ENCODE data around the gene SCGB1D2. TPM values are rescaled to one million over a fixed set of nuclear protein-coding genes. Genes with fewer than 3 reads are reported as not detected.
A peak's percentile ranks its signal among the peaks of the same experiment; 100 is the strongest.

SCGB1D2 gene
- total and polyA plus RNA-seq, 2 of the 4 experiments (the other 2 are of a cell fraction), result not detected

- no peak overlapping the region for H3K4ac ChIP-seq (ENCODE audit: low read depth, low read length)
Measured at GRCh38 chr11:62264004-62264403, 22.0 kb downstream of the SCGB1D2 start.

More at GRCh38 chr11:62264004-62264403, 22.0 kb downstream of the SCGB1D2 start:
- ChIA-PET POLR2A (ENCODE audit: unreplicated experiment) (no interaction called here), CTCF (no interaction called here)
- Histone ChIP-seq H2BK120ac (ENCODE audit: low read depth, low read length) (no peak overlapping the region), H2BK15ac (ENCODE audit: low read depth, low read length) (no peak overlapping the region), H2AK9ac (replicated peaks; ENCODE audit: low read depth, low read length, poor library complexity) (no peak overlapping the region), H3K9ac (ENCODE audit: low read depth, low read length) (no peak overlapping the region), H3K9me3 (ENCODE audit: control insufficient read depth, insufficient read depth, low read length) (no peaks in the 10 kb centered on the region), H3K14ac (replicated peaks; ENCODE audit: low read depth, low read length) (no peak overlapping the region), H3K4me1 (ENCODE audit: control insufficient read depth, insufficient read depth, low read length) (no peaks in the 10 kb centered on the region), H3K27me3 (ENCODE audit: control insufficient read depth, insufficient read depth, low read length) (peaks cover 2% of the 10 kb centered on the region; the same call in 1 of the 2 replicates), H3K9me1 (ENCODE audit: insufficient read depth, low read length) (no peaks in the 10 kb centered on the region; the same call in 1 of the 2 replicates), H4K91ac (ENCODE audit: insufficient read depth, low read depth, low read length) (no peak overlapping the region), H3K36me3 (ENCODE audit: control insufficient read depth, insufficient read depth, low read length) (no peaks in the 10 kb centered on the region), H3K4me3 (ENCODE audit: insufficient read depth, low read depth, low read length) (no peak overlapping the region), H3K79me1 (ENCODE audit: low read depth in 1 of 2, low read length in 2 of 2) (no peaks in the 10 kb centered on the region), H4K5ac (ENCODE audit: low read depth, low read length) (no peak overlapping the region), H4K20me1 (ENCODE audit: insufficient read depth, low read length) (no peaks in the 10 kb centered on the region), H2BK20ac (ENCODE audit: low read depth, low read length) (no peak overlapping the region), H3K23ac (ENCODE audit: low read depth, low read length) (no peak overlapping the region), H4K8ac (ENCODE audit: low read depth in 2 of 2, low read length in 2 of 2) (no peak overlapping the region), H3K18ac (ENCODE audit: low read depth, low read length) (no peak overlapping the region), H2BK5ac (ENCODE audit: low read depth, low read length, poor library complexity, severe bottlenecking) (no peak overlapping the region), H2AK5ac (ENCODE audit: low read depth, low read length) (no peak overlapping the region), H2AFZ (replicated peaks; ENCODE audit: low read length, poor library complexity) (no peak overlapping the region), H3K4me2 (ENCODE audit: low read depth, low read length) (no peak overlapping the region), H3K56ac (ENCODE audit: extremely low read depth, insufficient read depth, low read length) (no peak overlapping the region), H3K27ac (ENCODE audit: insufficient read depth, low read length) (no peak overlapping the region)
- no peak for TF ChIP-seq MXI1 (IDR thresholded peaks at IDR 0.05; ENCODE audit: borderline replicate concordance, low read depth, low read length)
- TF ChIP-seq, protein P1, sequence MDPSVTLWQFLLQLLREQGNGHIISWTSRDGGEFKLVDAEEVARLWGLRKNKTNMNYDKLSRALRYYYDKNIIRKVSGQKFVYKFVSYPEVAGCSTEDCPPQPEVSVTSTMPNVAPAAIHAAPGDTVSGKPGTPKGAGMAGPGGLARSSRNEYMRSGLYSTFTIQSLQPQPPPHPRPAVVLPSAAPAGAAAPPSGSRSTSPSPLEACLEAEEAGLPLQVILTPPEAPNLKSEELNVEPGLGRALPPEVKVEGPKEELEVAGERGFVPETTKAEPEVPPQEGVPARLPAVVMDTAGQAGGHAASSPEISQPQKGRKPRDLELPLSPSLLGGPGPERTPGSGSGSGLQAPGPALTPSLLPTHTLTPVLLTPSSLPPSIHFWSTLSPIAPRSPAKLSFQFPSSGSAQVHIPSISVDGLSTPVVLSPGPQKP (IDR thresholded peaks at IDR 0.05; ENCODE audit: borderline replicate concordance, low read depth, low read length), result no peak
- TF ChIP-seq CHD1 (IDR thresholded peaks at IDR 0.05; ENCODE audit: low read depth, low read length), result no peak
- TF ChIP-seq RFX5 (IDR thresholded peaks at IDR 0.05; ENCODE audit: low read depth, low read length), result no peak
- TF ChIP-seq RCOR1 (IDR thresholded peaks at IDR 0.05; ENCODE audit: insufficient replicate concordance, low read length), result no peak
- TF ChIP-seq, protein P2, sequence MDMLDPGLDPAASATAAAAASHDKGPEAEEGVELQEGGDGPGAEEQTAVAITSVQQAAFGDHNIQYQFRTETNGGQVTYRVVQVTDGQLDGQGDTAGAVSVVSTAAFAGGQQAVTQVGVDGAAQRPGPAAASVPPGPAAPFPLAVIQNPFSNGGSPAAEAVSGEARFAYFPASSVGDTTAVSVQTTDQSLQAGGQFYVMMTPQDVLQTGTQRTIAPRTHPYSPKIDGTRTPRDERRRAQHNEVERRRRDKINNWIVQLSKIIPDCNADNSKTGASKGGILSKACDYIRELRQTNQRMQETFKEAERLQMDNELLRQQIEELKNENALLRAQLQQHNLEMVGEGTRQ (IDR thresholded peaks at IDR 0.05; ENCODE audit: low read depth, low read length), result no peak
- no peak for TF ChIP-seq FOS (IDR thresholded peaks at IDR 0.05; ENCODE audit: low read depth, low read length)
- no peak for TF ChIP-seq RAD21 (IDR thresholded peaks at IDR 0.05; ENCODE audit: low read length)
- TF ChIP-seq SMC3 (IDR thresholded peaks at IDR 0.05; ENCODE audit: low read depth, low read length), result no peak
- TF ChIP-seq MAFK (IDR thresholded peaks at IDR 0.05; ENCODE audit: low read depth, low read length), result no peak
- TF ChIP-seq POLR2A (IDR thresholded peaks at IDR 0.05; ENCODE audit: low read depth, low read length), result no peak
- TF ChIP-seq, protein P3, sequence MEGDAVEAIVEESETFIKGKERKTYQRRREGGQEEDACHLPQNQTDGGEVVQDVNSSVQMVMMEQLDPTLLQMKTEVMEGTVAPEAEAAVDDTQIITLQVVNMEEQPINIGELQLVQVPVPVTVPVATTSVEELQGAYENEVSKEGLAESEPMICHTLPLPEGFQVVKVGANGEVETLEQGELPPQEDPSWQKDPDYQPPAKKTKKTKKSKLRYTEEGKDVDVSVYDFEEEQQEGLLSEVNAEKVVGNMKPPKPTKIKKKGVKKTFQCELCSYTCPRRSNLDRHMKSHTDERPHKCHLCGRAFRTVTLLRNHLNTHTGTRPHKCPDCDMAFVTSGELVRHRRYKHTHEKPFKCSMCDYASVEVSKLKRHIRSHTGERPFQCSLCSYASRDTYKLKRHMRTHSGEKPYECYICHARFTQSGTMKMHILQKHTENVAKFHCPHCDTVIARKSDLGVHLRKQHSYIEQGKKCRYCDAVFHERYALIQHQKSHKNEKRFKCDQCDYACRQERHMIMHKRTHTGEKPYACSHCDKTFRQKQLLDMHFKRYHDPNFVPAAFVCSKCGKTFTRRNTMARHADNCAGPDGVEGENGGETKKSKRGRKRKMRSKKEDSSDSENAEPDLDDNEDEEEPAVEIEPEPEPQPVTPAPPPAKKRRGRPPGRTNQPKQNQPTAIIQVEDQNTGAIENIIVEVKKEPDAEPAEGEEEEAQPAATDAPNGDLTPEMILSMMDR (conservative IDR thresholded peaks at IDR 0.05; ENCODE audit: low read depth, low read length), result no peak
- no peak for TF ChIP-seq MAZ (IDR thresholded peaks at IDR 0.05; ENCODE audit: borderline replicate concordance, low read depth, low read length)
- TF ChIP-seq CEBPB (IDR thresholded peaks at IDR 0.05; ENCODE audit: low read depth, low read length), result no peak
- BruUV-seq (replicated peaks), result no TSS peak
- dilution Hi-C loops (cut with HindIII; ENCODE audit: low sequenced_read_pairs, unreplicated experiment) (no loop called here), in situ Hi-C loops (cut with MboI; ENCODE audit: low sequenced_read_pairs) (no loop called here), intact Hi-C loops (cut with micrococcal nuclease) (no loop called here)
- ATAC-seq (ENCODE audit: low read depth), result no peak
- DNase-seq, result peak; percentile 7
- no CpG with 5 or more reads among the region's 1 CpG for WGBS, 2 experiments (ENCODE audit: extremely low coverage in 2 of 2, insufficient read length in 1 of 2)

Data from IMR-90 (cell line).